Stimulated activated CD4-positive, alpha-beta T cell treated with anti-CD3 and anti-CD28 coated beads, TNF-alpha, amount 100 ng/mL, for 24 hours (primary cell): Measurements from ENCODE around the gene CCR4.
"Not testable (repeated sequence)": the region's sequence is repeated elsewhere in the genome, so short reads cannot be mapped to it uniquely, and the experiment has no call there.

Experiments used
- DNase-seq, 3 experiments: peaks; one replicate each; pipeline ENCODE4 v3.0.0-alpha.2; 2020; ENCODE audit warnings: low read depth in 3 of 3

CCR4 gene

GRCh38 chr3:32951410-32951811 lies at the start of gene CCR4:
Gene CCR4, plus strand, starts transcription at chr3:32951644. Its CDS starts 1,779 bp downstream, at chr3:32953423.
- DNase-seq: peak in 2 of 3 experiments; percentile 34 to 64

GRCh38 chr3:32902887-32903371 lies 48.5 kb upstream of the CCR4 start:
- peak; percentile 7 to 42 (median 15) for DNase-seq

GRCh38 chr3:32903953-32904352 lies 47.5 kb upstream of the CCR4 start:
- DNase-seq: no peak

GRCh38 chr3:32909999-32910398 lies 41.4 kb upstream of the CCR4 start:
- DNase-seq: no peak

GRCh38 chr3:32910954-32911353 lies 40.5 kb upstream of the CCR4 start:
- DNase-seq: no peak

- DNase-seq: no peak
Measured at GRCh38 chr3:32912046-32912445, 39.4 kb upstream of the CCR4 start.

GRCh38 chr3:32913790-32914446 lies 37.5 kb upstream of the CCR4 start:
- DNase-seq: no peak

- no peak for DNase-seq
Measured at GRCh38 chr3:32919920-32920319, 31.5 kb upstream of the CCR4 start.

GRCh38 chr3:32922078-32922477 lies 29.4 kb upstream of the CCR4 start:
- no peak for DNase-seq

GRCh38 chr3:32930161-32930560 lies 21.3 kb upstream of the CCR4 start:
- DNase-seq: no peak

- not testable (repeated sequence) for DNase-seq
Measured at GRCh38 chr3:32931273-32931672, 20.2 kb upstream of the CCR4 start.

GRCh38 chr3:32934150-32934742 lies 17.2 kb upstream of the CCR4 start:
- DNase-seq: no peak

GRCh38 chr3:32937331-32937730 lies 14.1 kb upstream of the CCR4 start:
- no peak for DNase-seq

- DNase-seq: not testable (repeated sequence)
Measured at GRCh38 chr3:32939531-32940284, 11.7 kb upstream of the CCR4 start.

- no peak for DNase-seq
Measured at GRCh38 chr3:32940726-32941125, 10.7 kb upstream of the CCR4 start.

GRCh38 chr3:32945136-32945535 lies 6.3 kb upstream of the CCR4 start:
- no peak for DNase-seq

GRCh38 chr3:32945598-32945997 lies 5.8 kb upstream of the CCR4 start:
- not testable (repeated sequence) for DNase-seq

- DNase-seq: no peak
Measured at GRCh38 chr3:32946973-32947788, 4.3 kb upstream of the CCR4 start.

GRCh38 chr3:32947789-32948238 lies 3.6 kb upstream of the CCR4 start:
- peak; percentile 89 to 95 (median 95) for DNase-seq

- no peak for DNase-seq
Measured at GRCh38 chr3:32948625-32949445, 2.6 kb upstream of the CCR4 start.

GRCh38 chr3:32950516-32950915 lies 928 bp upstream of the CCR4 start:
- DNase-seq: no peak
